Activated CD8-positive, alpha-beta memory T cell treated with anti-CD3 and anti-CD28 coated beads, Interleukin-2, amount 10 ng/mL, durations not matched to agents 7 days and 5 days (primary cell): ENCODE data around the gene CTDP1. TPM values are rescaled to one million over a fixed set of nuclear protein-coding genes. Genes with fewer than 3 reads are reported as not detected.

Source experiments
- ATAC-seq: fragments of 150-1000 bp; cut with Tn5 transposase; one replicate; pipeline ENCODE4 v1.10.0; 2021; ENCODE audit warnings: moderate library complexity
- CTCF ChIA-PET: fragments of 350-600 bp; sonication (Branson Sonifier 250); formaldehyde crosslinking; loops from one replicate; lab custom pipeline; 2021; ENCODE audit warnings: antibody characterized with exemption; lab: Charles Lee
- DNase-seq: peaks from one replicate; pipeline ENCODE4 v3.0.0-alpha.2; 2020
- H3K27ac Mint-ChIP-seq: one replicate; pipeline ENCODE4 v1.8.0; 2021; ENCODE audit warnings: mild to moderate bottlenecking, mixed read lengths
- H3K27me3 Mint-ChIP-seq: one replicate; pipeline ENCODE4 v1.8.0; 2021; ENCODE audit warnings: mixed read lengths
- H3K36me3 Mint-ChIP-seq: one replicate; pipeline ENCODE4 v1.8.0; 2021; ENCODE audit warnings: mild to moderate bottlenecking, mixed read lengths
- H3K4me1 Mint-ChIP-seq: one replicate; pipeline ENCODE4 v1.8.0; 2021; ENCODE audit warnings: mixed read lengths
- H3K4me3 Mint-ChIP-seq: one replicate; pipeline ENCODE4 v1.8.0; 2021; ENCODE audit warnings: mild to moderate bottlenecking, moderate library complexity, mixed read lengths
- H3K9me3 Mint-ChIP-seq: one replicate; pipeline ENCODE4 v1.8.0; 2022; ENCODE audit warnings: low read depth, mixed read lengths
- total RNA-seq, 2 experiments: library from RNA; stranded (reverse); gene quantifications; one replicate each; pipeline ENCODE4 v1.2.3, GENCODE V29; 2021

The CTDP1 gene
- total RNA-seq, 2 experiments from 2014 or later = 38.4 to 39.7 TPM

- ATAC-seq (no peak), DNase-seq (no peak)
- Mint-ChIP-seq H3K4me1 (no peaks in the 10 kb centered on the region), H3K27ac (no peak overlapping the region), H3K27me3 (peaks cover 15% of the 10 kb centered on the region), H3K4me3 (no peak overlapping the region), H3K9me3 (peaks cover 5% of the 10 kb centered on the region), H3K36me3 (peaks cover 3% of the 10 kb centered on the region)
- CTCF ChIA-PET = no interaction called here
Observed at GRCh38 chr18:79770501-79770815, 90.9 kb downstream of the CTDP1 start.

- H3K9me3 Mint-ChIP-seq = peaks cover 5% of the 10 kb centered on the region
- H3K36me3 Mint-ChIP-seq = peaks cover 3% of the 10 kb centered on the region
- ATAC-seq (no peak), DNase-seq (no peak)
- peaks cover 12% of the 10 kb centered on the region for H3K27me3 Mint-ChIP-seq
- H3K27ac Mint-ChIP-seq = no peak overlapping the region
- CTCF ChIA-PET = no interaction called here
- H3K4me1 Mint-ChIP-seq = no peaks in the 10 kb centered on the region
- no peak overlapping the region for H3K4me3 Mint-ChIP-seq
Observed at GRCh38 chr18:79770826-79771225, 91.2 kb downstream of the CTDP1 start.

GRCh38 chr18:79771446-79772107 lies 92.0 kb downstream of the CTDP1 start:
- ATAC-seq = no peak
- no peak for DNase-seq
- H3K27me3 Mint-ChIP-seq = peaks cover 8% of the 10 kb centered on the region
- peaks cover 3% of the 10 kb centered on the region for H3K36me3 Mint-ChIP-seq
- no peak overlapping the region for H3K27ac Mint-ChIP-seq
- no peaks in the 10 kb centered on the region for H3K4me1 Mint-ChIP-seq
- peaks cover 3% of the 10 kb centered on the region for H3K9me3 Mint-ChIP-seq
- H3K4me3 Mint-ChIP-seq = no peak overlapping the region
- CTCF ChIA-PET = no interaction called here

- H3K27ac Mint-ChIP-seq = no peak overlapping the region
- ATAC-seq (no peak), DNase-seq (no peak)
- no peak overlapping the region for H3K4me3 Mint-ChIP-seq
- no peaks in the 10 kb centered on the region for H3K4me1 Mint-ChIP-seq
- peaks cover 8% of the 10 kb centered on the region for H3K27me3 Mint-ChIP-seq
- peaks cover 3% of the 10 kb centered on the region for H3K36me3 Mint-ChIP-seq
- CTCF ChIA-PET = no interaction called here
- peaks cover 3% of the 10 kb centered on the region for H3K9me3 Mint-ChIP-seq
Observed at GRCh38 chr18:79772108-79772864, 92.7 kb downstream of the CTDP1 start.

- ATAC-seq = no peak
- Mint-ChIP-seq H3K36me3 (no peaks in the 10 kb centered on the region), H3K9me3 (no peaks in the 10 kb centered on the region), H3K4me1 (no peaks in the 10 kb centered on the region), H3K27me3 (peaks cover 2% of the 10 kb centered on the region), H3K4me3 (no peak overlapping the region), H3K27ac (no peak overlapping the region)
- CTCF ChIA-PET = no interaction called here
- no peak for DNase-seq
Observed at GRCh38 chr18:79772865-79773696, 93.5 kb downstream of the CTDP1 start.

GRCh38 chr18:79774111-79774510 lies 94.5 kb downstream of the CTDP1 start:
- Mint-ChIP-seq H3K27me3 (no peaks in the 10 kb centered on the region), H3K9me3 (no peaks in the 10 kb centered on the region), H3K36me3 (no peaks in the 10 kb centered on the region), H3K27ac (no peak overlapping the region), H3K4me1 (no peaks in the 10 kb centered on the region), H3K4me3 (no peak overlapping the region)
- DNase-seq (no peak), ATAC-seq (no peak)
- CTCF ChIA-PET = no interaction called here

GRCh38 chr18:79775441-79776221 lies 96.0 kb downstream of the CTDP1 start:
- DNase-seq (no peak), ATAC-seq (no peak)
- CTCF ChIA-PET = no interaction called here
- Mint-ChIP-seq H3K4me3 (no peak overlapping the region), H3K36me3 (no peaks in the 10 kb centered on the region), H3K27me3 (no peaks in the 10 kb centered on the region), H3K4me1 (no peaks in the 10 kb centered on the region), H3K27ac (no peak overlapping the region), H3K9me3 (no peaks in the 10 kb centered on the region)

GRCh38 chr18:79776674-79777073 lies 97.1 kb downstream of the CTDP1 start:
- ATAC-seq (no peak), DNase-seq (no peak)
- CTCF ChIA-PET = no interaction called here
- no peaks in the 10 kb centered on the region for H3K36me3 Mint-ChIP-seq
- H3K4me3 Mint-ChIP-seq = no peak overlapping the region
- no peaks in the 10 kb centered on the region for H3K27me3 Mint-ChIP-seq
- H3K27ac Mint-ChIP-seq = no peak overlapping the region
- no peaks in the 10 kb centered on the region for H3K9me3 Mint-ChIP-seq
- H3K4me1 Mint-ChIP-seq = no peaks in the 10 kb centered on the region

GRCh38 chr18:79778291-79778791 lies 98.7 kb downstream of the CTDP1 start:
- Mint-ChIP-seq H3K9me3 (no peaks in the 10 kb centered on the region), H3K4me3 (no peak overlapping the region), H3K36me3 (no peaks in the 10 kb centered on the region), H3K4me1 (no peaks in the 10 kb centered on the region), H3K27me3 (no peaks in the 10 kb centered on the region), H3K27ac (no peak overlapping the region)
- ATAC-seq (no peak), DNase-seq (no peak)
- CTCF ChIA-PET = no interaction called here

- Mint-ChIP-seq H3K4me3 (no peak overlapping the region), H3K27ac (no peak overlapping the region), H3K36me3 (no peaks in the 10 kb centered on the region), H3K27me3 (no peaks in the 10 kb centered on the region), H3K4me1 (no peaks in the 10 kb centered on the region), H3K9me3 (no peaks in the 10 kb centered on the region)
- CTCF ChIA-PET = no interaction called here
- DNase-seq = no peak
- no peak for ATAC-seq
Observed at GRCh38 chr18:79779021-79779699, 99.6 kb downstream of the CTDP1 start.

GRCh38 chr18:79779700-79780190 lies 100.1 kb downstream of the CTDP1 start:
- no peak for DNase-seq
- no peaks in the 10 kb centered on the region for H3K9me3 Mint-ChIP-seq
- no peaks in the 10 kb centered on the region for H3K27me3 Mint-ChIP-seq
- no peak for ATAC-seq
- no peak overlapping the region for H3K4me3 Mint-ChIP-seq
- H3K36me3 Mint-ChIP-seq = no peaks in the 10 kb centered on the region
- H3K27ac Mint-ChIP-seq = no peak overlapping the region
- H3K4me1 Mint-ChIP-seq = no peaks in the 10 kb centered on the region
- CTCF ChIA-PET = no interaction called here

GRCh38 chr18:79780547-79780946 lies 100.9 kb downstream of the CTDP1 start:
- H3K36me3 Mint-ChIP-seq = no peaks in the 10 kb centered on the region
- no peak overlapping the region for H3K27ac Mint-ChIP-seq
- no peaks in the 10 kb centered on the region for H3K9me3 Mint-ChIP-seq

More at GRCh38 chr18:79780547-79780946, 100.9 kb downstream of the CTDP1 start:
- ATAC-seq (no peak), DNase-seq (no peak)
- CTCF ChIA-PET = no interaction called here
- Mint-ChIP-seq H3K4me1 (no peaks in the 10 kb centered on the region), H3K4me3 (no peak overlapping the region), H3K27me3 (no peaks in the 10 kb centered on the region)
